Stimulated activated CD8-positive, alpha-beta memory T cell treated with anti-CD3 and anti-CD28 coated beads, Interleukin-12 subunit alpha, Interleukin-12 subunit beta, amount 100 ng/mL, for 24 hours (primary cell): ENCODE data around the gene FGD2.

ENCODE experiments used
- DNase-seq: peaks from one replicate; pipeline ENCODE4 v3.0.0-alpha.2; 2020; ENCODE audit errors: extremely low read depth

FGD2 gene

GRCh38 chr6:36970892-36971842 lies 34.3 kb upstream of the FGD2 start:
- no peak for DNase-seq

- DNase-seq: no peak
These were observed 33.4 kb upstream of the FGD2 start for GRCh38 chr6:36971921-36972673.

DNA sequence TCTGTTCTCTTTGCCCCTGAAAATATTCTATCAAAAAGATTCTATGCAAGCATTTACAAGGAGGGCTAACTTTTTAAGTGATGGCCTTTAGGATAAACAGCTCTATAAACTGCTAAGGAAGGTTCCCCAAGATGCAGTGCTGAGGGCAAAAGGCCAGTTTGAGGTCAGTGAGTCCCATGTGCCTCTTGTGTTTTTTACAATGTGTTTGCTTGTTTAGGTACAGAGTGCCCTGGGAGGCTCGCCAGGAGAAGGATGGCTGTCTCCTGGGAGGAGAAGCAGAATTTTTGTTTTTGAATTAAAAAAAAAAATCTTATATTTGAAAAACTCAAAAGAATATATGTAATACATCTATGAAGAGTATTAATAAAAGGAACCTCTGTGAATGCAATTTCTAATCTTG lies 32.3 kb upstream of the FGD2 start:
- no peak for DNase-seq

DNA sequence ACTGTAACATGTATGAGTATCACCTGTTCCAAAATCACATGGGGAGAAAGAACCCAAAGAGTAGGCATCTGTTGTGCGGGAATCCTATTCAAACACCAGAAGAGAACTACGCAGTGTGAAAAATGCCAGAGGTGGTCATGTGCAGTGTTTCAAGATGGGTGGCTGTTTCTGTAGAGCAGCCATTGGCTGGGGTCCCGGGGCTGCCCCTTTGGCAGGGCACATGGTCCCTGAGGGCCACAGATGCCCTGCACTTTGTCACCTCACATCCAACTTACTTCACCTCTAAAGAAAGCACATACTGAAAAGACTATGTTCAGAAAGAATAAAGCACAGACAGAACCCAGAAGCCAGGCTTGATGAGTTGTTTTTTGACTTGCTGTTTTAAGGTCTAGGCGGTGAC lies 31.8 kb upstream of the FGD2 start:
- no peak for DNase-seq

- no peak for DNase-seq
These were observed 30.0 kb upstream of the FGD2 start for GRCh38 chr6:36975231-36976006.

- no peak for DNase-seq
These were observed 29.5 kb upstream of the FGD2 start for GRCh38 chr6:36976007-36976264.

DNA sequence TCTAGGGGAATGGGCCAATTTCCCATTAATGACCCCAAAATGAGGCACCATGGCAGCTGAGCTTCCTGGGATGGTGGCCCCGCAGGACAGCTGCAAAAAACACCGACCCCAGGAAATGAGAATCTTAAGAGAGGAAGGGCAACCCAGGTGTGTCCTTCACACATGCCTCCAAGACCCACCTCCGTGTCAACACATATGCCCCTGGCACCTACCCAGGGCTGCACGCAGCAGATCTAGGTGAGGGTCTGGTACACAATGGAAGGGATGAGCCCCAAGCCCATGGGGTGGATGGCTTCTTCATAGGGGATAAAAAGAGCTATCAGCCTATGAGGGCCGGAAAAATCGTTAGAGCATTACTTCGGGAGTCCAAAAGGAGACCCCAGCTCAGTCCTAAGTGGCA lies 28.9 kb upstream of the FGD2 start:
- DNase-seq: no peak

DNA sequence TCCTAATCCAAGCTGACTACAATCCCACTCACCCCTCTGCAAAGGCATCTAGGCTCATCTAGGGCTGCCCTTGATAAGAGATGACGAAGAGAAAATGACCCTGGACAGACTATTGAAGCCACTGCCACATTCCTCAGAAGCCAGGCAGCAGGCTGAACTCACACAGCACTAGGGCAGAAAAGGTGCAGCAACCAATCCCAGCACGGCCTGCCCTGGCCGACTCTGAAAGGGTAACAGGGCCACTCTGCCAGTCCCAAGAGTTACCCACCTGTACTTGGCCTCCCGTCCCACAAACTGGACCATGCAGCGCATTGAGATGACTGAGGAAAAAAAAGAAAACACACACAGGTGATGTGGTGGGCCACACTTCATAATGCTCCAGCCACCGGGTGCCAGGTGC lies 28.5 kb upstream of the FGD2 start:
- no peak for DNase-seq

DNA sequence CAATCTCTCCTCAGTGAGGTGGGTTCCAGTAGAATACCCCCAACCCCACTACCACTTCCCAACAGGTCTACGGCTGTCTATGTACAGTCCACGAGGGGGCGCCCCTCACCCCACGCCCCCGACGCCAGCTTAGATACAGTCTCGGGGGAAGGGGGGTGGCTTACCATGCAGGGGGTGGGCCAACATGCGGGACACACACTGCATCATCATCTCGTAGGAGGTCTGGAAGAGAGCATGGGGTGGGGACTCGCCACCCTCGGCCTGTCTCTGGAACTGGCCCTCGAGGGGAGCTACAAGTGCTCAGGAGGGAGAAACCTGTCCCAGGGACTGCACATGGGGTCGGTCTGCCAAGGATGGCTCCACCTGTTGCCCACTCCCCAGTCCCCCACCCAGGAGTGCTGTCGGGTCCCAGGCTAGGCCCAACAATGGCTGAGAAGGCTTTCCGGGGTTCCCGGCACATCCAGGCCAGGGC lies 27.9 kb upstream of the FGD2 start:
- DNase-seq: no peak

DNA sequence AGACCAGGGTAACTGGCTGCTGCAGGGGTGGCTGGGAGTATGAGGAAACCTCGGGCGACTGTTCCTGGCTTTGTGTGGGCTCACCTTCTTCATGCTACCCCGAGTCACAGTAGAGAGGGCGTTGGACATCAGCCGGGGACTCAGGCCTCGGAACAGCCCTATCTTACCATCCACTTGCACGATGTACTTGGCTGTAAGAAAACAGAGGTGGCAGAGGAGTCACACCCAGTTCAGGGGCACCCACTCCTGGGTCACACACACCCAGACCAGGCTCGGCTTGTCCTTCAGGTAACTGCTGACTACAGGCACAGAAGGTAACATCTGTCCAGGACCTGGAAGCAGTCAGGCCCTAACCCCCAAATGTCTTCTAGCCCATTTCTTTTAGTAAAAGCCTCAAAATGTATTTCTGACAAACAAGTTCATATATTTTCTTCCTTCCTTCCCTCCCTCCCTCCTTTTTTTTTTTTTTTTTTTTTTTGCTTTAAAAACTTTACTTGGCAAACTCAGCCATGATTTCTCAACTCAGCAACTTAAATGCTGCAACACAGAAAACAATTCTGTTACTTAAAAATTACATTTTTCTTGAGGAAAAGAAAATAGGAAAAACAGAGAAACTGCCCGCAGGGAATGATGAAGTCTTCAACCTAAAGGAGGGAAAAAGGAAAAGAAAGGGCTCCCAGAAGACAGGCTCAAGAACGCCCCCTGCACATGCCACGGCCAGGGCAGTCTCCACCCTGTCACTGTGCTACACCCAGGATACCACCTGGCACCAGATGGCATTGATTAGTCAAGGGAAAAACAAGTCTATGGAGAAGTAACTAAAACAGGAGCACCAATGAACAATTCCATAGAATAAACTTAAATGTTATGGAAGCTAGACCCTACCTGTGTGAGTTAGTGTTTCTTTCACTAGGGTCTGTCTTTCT lies 26.8 kb upstream of the FGD2 start:
- no peak for DNase-seq

DNA sequence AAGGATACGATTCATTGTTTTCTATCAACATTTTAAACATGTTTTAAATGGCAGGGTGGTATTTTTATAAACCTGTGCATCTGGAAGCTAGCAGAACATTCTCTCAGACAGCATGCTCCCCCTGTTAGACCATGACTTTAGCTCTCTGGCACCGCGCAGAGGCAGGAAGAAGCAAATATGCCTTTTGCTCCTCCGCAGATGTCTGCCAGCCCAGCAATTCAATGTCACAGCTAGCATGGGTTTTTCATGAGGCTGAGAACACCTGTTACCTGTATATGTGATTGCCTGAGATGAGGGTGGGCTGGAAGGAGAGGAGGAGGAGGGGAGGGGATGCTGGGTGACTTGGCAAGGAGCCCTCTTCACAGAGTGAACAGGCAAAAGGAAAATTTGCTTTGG lies 26.1 kb upstream of the FGD2 start:
- no peak for DNase-seq

GRCh38 chr6:36980129-36980528 lies 25.3 kb upstream of the FGD2 start:
- no peak for DNase-seq

DNA sequence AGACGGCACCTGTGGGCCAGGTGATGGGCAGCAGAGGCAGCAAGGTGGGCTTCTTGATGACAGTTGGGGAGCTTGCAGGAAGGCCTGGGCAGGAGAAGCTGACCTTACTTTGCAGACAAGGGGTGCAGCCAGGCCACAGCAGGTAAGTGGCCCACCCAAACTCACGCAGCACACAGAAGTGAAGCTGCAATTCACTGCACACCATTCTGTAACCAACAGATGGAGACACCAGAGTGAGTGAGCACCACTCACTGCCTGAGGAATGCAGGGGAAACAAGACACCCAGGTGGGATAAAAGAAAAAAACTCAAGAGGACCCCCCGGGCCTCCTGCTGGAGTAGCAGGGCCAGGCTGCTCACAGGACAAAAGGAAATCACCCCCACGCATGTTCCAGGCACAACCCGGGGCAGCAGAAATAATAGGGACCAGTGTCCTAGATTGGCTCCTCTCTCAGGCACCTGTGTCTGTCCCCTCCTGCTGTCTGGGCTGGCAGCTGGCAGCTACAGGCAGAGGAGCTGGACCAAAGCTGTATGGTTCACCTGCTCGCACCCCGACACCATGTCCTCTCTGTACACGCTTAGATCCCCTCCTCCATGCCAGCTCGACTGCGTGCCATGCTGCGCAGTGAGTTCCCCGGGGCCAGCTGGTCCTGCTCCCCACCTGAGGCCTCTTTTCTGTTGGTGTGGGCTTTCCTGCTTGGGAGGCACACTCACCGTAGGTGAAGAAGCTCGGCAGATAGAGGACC lies 24.4 kb upstream of the FGD2 start:
- DNase-seq: no peak

DNA sequence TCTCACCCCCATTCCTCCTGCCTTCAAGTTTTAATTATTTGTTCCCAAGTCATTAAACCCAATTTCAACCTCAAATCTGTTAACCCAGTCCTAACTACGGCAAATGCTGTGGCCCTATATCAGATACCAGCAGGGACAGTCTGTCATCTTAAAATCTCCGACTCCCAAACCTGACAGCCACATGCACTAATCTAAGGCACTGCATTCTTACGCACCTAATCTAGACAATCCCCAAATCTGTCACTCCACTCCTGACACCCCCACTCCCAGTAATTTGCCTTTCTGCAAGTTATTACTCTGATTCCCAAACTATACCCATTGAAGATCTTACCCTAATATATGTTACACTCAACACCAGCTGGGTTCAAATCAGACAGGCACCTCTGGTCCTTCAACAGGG lies 21.9 kb upstream of the FGD2 start:
- no peak for DNase-seq

DNA sequence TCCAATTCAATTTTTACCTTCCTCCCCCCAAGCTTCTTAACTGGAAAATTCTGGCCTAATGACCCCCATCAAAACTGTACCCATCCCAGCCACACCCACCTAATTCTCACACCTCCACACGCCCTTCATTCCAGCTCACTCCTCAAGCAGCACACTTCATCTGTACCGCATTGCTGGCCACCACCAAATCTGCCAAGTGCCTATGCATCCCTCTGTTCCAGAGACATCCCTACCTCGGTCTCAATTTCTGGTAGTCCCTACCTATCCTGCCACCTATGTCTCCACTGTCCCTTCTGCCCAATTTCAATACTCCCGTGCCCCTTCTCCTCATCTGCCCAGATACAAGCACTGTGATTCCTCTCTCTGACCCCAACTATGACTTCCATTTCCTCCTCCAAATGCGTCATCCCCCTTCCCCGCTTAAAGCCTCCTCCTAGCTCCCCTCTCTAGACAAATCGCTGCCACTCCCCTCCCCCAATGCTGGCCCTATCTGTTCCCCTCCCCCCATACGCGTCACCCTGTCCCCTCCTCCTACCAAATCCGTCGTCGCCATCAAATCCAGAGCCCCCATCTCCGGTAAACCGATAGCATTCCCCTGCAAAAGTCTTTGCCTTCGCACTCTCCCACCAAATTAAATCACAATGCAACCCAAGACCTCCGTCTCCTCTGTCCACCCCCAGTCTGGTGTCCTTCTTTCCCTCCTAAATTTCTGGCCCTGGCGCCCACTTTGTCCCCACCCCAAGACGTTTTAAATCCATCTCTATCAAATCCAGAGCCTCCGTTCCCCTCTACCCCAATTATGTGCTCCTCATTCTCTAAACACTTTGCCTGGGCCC lies 20.7 kb upstream of the FGD2 start:
- DNase-seq: peak; percentile 28

GRCh38 chr6:36985417-36985807 lies 20.0 kb upstream of the FGD2 start:
- DNase-seq: no peak

DNA sequence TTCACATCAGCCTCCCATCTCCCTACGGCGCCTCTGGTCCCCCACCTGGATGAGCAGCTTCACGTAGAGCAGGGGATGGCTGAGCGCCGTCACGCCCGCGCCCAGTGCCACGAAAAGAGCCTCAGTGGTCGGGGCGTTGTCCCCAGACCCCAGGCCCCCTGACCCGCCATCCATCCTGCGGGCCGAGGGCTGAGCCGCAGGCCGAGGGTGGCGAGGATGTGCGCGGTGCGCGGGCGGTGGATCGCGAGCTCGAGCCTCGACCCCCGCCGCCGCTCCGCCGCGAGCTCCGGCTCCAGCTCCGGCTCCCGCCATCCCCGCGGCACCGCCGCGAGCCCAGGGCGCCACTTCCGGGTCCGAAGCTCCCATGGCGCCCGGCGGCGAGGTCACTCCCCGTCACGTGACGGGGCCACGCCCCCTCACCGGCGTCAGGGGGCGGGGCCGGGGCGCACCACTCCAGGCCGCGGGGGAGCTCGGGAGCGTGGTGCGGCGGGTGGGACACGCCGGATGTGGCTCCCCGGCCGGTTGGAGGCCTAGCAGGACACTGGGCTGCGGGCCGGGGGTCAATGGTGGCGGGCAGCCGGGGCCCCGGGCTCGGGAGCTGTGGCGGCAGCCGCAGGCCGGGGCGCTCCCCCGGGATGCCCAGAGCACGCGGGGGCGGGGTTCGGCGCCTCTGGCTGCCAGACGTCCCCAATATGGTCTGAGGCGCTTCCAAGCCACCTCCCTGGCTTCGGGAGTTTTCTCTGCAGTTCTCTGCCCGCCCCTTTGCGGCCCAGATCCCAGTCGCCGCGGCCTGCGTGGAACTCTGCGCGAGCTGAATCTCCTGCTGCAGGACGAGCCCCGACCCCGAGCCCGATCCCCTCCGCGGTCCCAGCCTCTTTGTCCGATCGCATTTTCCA lies 19.4 kb upstream of the FGD2 start, which contains the start of gene MTCH1:
Gene MTCH1 (minus strand): TSS at position 389 of the 896 bp plus-strand sequence. CDS start 23 bp downstream, at position 366.
- DNase-seq: peak; percentile 69

DNA sequence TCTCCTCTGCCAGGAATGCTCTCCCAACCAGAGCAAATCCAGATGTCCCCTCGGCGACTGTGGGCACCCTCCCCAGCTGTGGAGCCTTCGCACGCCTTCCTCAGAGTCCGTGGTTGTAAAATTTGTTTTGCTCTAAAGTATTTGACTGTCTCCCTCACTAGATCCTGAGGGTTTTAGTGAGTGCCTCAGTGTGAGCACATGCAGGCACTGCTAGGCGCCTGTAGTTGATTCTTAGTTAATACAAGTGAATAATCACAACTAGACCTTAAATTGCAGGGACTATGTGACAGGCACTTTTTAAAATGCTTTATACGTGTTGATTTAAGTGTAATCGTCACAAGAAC lies 18.8 kb upstream of the FGD2 start:
- DNase-seq: no peak

GRCh38 chr6:36989264-36989663 lies 16.2 kb upstream of the FGD2 start:
- no peak for DNase-seq
